Measurements from ENCODE around the gene GC. TPM values are rescaled to one million over a fixed set of nuclear protein-coding genes. Genes with fewer than 3 reads are reported as not detected.
"Not testable (repeated sequence)": the region's sequence is repeated elsewhere in the genome, so short reads cannot be mapped to it uniquely, and the experiment has no call there.

GC gene
- total RNA-seq, 1 donor from 2014 or later = not detected

DNA sequence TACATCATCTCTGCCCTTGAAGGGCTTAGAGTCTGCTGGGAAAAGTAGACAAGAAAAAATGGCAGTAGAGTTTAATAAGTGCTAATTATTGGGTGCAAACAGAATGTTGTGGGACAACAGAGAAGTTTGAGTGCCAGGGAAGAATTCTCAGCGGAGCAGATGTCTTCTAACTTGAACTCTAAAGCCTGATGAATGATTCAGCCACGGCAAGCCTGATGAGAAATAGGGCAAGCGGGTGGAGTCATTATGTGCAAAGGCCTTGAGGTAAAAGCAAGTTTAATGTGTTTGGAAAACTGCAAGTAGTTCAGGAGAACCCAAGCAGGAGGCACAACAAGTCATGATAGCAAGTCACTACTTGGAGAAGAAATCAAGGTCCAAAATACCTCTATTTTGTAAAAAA lies 37.5 kb downstream of the GC start:
- ChIA-PET CTCF (no interaction called here), POLR2A (no interaction called here)
- no peak for DNase-seq
- Mint-ChIP-seq H3K27me3 (peaks cover 2% of the 10 kb centered on the region), H3K4me3 (no peak overlapping the region), H3K9me3 (no peaks in the 10 kb centered on the region), H3K36me3 (ENCODE audit: low read depth) (no peaks in the 10 kb centered on the region), H3K27ac (no peak overlapping the region), H3K4me1 (no peaks in the 10 kb centered on the region)
- intact Hi-C loops (cut with micrococcal nuclease) = no loop called here
- ATAC-seq (ENCODE audit: low read depth) = no peak
- TF ChIP-seq, protein P1, sequence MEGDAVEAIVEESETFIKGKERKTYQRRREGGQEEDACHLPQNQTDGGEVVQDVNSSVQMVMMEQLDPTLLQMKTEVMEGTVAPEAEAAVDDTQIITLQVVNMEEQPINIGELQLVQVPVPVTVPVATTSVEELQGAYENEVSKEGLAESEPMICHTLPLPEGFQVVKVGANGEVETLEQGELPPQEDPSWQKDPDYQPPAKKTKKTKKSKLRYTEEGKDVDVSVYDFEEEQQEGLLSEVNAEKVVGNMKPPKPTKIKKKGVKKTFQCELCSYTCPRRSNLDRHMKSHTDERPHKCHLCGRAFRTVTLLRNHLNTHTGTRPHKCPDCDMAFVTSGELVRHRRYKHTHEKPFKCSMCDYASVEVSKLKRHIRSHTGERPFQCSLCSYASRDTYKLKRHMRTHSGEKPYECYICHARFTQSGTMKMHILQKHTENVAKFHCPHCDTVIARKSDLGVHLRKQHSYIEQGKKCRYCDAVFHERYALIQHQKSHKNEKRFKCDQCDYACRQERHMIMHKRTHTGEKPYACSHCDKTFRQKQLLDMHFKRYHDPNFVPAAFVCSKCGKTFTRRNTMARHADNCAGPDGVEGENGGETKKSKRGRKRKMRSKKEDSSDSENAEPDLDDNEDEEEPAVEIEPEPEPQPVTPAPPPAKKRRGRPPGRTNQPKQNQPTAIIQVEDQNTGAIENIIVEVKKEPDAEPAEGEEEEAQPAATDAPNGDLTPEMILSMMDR (IDR thresholded peaks at IDR 0.05) = no peak

DNA sequence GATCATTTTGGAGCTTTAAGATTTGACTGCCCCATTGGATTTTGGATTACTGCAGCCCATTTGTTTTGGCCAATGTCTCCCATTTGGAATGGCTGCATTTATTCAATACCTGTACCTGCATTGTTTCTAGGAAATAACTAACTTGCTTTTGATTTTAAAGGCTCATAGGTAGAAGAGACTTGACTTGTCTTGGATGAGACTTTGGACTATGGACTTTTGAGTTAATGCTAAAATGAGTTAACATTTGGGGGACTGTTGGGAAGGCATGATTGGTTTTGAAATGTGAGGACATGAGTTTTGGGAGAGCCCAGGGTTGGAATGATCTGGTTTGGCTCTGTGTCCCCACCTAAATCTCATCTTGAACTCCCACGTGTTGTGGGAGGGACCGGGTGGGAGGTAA lies 45.1 kb downstream of the GC start:
- H3K36me3 Mint-ChIP-seq (ENCODE audit: low read depth); H3K4me3 Mint-ChIP-seq; H3K27ac Mint-ChIP-seq; H3K4me1 Mint-ChIP-seq; H3K27me3 Mint-ChIP-seq; H3K9me3 Mint-ChIP-seq; POLR2A ChIA-PET; ATAC-seq (ENCODE audit: low read depth); DNase-seq; CTCF ChIA-PET; intact Hi-C loops (cut with micrococcal nuclease): not testable (repeated sequence)

DNA sequence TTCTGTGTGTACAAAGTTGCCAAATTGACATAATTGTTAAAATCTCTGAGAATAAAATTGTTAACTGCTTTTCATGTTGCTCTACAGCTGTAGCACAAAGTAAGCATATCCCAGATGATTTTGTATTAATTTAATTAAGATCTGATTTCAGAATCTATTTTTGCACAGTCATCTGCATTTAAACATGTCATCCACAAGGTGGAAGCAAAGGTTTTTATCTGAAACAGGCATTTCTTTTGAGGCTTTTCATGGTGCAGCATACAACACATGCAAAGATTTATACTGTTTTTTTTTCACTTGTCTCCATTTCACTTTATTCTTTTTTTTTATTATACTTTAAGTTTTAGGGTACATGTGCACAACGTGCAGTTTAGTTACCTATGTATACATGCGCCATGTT lies 51.2 kb downstream of the GC start:
- POLR2A ChIA-PET = no interaction called here
- TF ChIP-seq, protein P1 (IDR thresholded peaks at IDR 0.05) = no peak
- Mint-ChIP-seq H3K27ac (no peak overlapping the region), H3K36me3 (ENCODE audit: low read depth) (no peaks in the 10 kb centered on the region), H3K27me3 (peaks cover 5% of the 10 kb centered on the region), H3K4me3 (no peak overlapping the region), H3K9me3 (peaks cover 2% of the 10 kb centered on the region), H3K4me1 (no peaks in the 10 kb centered on the region)
- CTCF ChIA-PET = no interaction called here
- intact Hi-C loops (cut with micrococcal nuclease) = no loop called here
- no peak for DNase-seq
- no peak for ATAC-seq (ENCODE audit: low read depth)

- POLR2A ChIA-PET = no interaction called here
- H3K4me3 Mint-ChIP-seq = no peak overlapping the region
- CTCF ChIA-PET = no interaction called here
- no peak for DNase-seq
- intact Hi-C loops (cut with micrococcal nuclease) = no loop called here
- TF ChIP-seq, protein P1 (IDR thresholded peaks at IDR 0.05) = no peak
- H3K4me1 Mint-ChIP-seq = no peaks in the 10 kb centered on the region
- ATAC-seq (ENCODE audit: low read depth) = no peak
- no peaks in the 10 kb centered on the region for H3K36me3 Mint-ChIP-seq (ENCODE audit: low read depth)
- H3K27me3 Mint-ChIP-seq = peaks cover 6% of the 10 kb centered on the region
- peaks cover 1% of the 10 kb centered on the region for H3K9me3 Mint-ChIP-seq
- H3K27ac Mint-ChIP-seq = no peak overlapping the region
Observed at GRCh38 chr4:71732066-71732465, 51.8 kb downstream of the GC start.

DNA sequence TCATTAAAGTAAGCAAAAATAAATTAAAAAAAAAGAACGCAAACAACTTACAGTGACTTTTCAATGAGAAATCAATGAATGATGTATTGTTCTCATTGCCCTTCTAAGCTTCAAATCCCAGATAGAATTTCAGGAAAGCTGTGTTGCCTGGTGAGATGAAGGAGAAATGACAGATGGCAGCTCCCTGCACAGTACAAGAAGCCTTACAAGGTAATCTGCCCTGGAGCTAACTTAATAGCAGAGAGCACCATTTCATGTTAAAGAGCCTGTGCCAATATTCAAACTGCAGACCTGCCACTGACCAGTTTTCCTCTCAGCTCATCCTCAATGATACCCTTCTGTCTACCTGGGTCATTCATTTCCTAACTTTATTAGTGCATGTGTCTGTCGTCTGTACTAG lies 54.0 kb downstream of the GC start:
- Mint-ChIP-seq H3K9me3 (no peaks in the 10 kb centered on the region), H3K4me3 (no peak overlapping the region), H3K27ac (no peak overlapping the region), H3K36me3 (ENCODE audit: low read depth) (no peaks in the 10 kb centered on the region), H3K4me1 (no peaks in the 10 kb centered on the region), H3K27me3 (peaks cover 12% of the 10 kb centered on the region)
- TF ChIP-seq, protein P1 (IDR thresholded peaks at IDR 0.05) = no peak
- ATAC-seq (ENCODE audit: low read depth) = no peak
- intact Hi-C loops (cut with micrococcal nuclease) = no loop called here
- ChIA-PET POLR2A (no interaction called here), CTCF (no interaction called here)
- no peak for DNase-seq

DNA sequence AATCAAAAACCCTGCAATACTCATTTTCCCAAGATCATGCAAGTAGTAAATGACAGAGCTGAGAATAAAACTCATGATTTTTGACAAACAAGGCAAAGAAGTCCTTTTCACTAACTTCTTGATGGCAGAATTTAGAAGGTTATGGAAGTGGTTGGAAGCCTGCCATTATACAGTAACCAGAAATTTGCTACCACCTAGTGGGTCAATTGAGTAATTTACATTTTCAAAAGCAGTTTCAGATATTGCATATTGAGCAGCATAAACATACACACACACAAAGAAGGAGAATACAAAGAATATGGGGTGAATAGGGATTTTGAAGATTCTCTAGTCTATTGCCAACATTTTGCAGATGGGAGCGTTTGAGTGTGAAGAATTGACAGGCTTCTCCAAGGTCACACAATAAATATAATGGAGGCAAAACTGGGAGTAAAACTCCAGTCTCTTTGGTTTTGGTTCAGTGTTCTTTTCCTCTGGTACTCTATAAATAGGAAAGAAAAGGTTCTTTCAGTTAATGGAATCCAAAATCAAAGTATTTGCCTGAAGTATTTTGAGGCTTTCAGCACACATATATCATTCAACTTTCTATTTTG lies 70.2 kb downstream of the GC start:
- H3K36me3 Mint-ChIP-seq (ENCODE audit: low read depth) = no peaks in the 10 kb centered on the region
- no peaks in the 10 kb centered on the region for H3K4me1 Mint-ChIP-seq
- POLR2A ChIA-PET = no interaction called here
- no peak overlapping the region for H3K4me3 Mint-ChIP-seq
- CTCF ChIA-PET = interaction anchor here (1.3 to 3.8 kb wide), 3 partner anchors 11 to 1113 kb away, joined by 5 to 24 read pairs (median 7); no protein-coding TSS in a partner anchor
- ATAC-seq (ENCODE audit: low read depth) (no peak), DNase-seq (no peak)
- no peaks in the 10 kb centered on the region for H3K9me3 Mint-ChIP-seq
- intact Hi-C loops (cut with micrococcal nuclease) = loop anchor here (1.0 to 5.0 kb wide), 4 partner anchors 529 to 1112 kb away; no protein-coding TSS in a partner anchor
- H3K27me3 Mint-ChIP-seq = no peaks in the 10 kb centered on the region
- TF ChIP-seq, protein P1 (IDR thresholded peaks at IDR 0.05) = no peak
- H3K27ac Mint-ChIP-seq = no peak overlapping the region

Measured in activated B cell treated with CpG ODN at 0.5 μM for 24 hours (primary cell).